HG03097 (cell line): Measurements from ENCODE around the gene ARL4D.
"Not testable (repeated sequence)": the region's sequence is repeated elsewhere in the genome, so short reads cannot be mapped to it uniquely, and the experiment has no call there.

Experiments
- ATAC-seq: cut with Tn5 transposase; IDR thresholded peaks from one replicate; pipeline ENCODE4 v1.9.1; 2021; ENCODE audit not compliant: unreplicated experiment, low FRiP score

ARL4D gene

GRCh38 chr17:43398724-43399595 is at the start of gene ARL4D:
ARL4D (plus strand) TSS chr17:43398993; CDS start chr17:43399733, 740 bp downstream.
- no peak for ATAC-seq

- no peak for ATAC-seq
These were observed 49.7 kb upstream of the ARL4D start for GRCh38 chr17:43349142-43349541.

GRCh38 chr17:43350888-43351361 is 47.9 kb upstream of the ARL4D start:
- no peak for ATAC-seq

GRCh38 chr17:43351691-43352090 is 47.1 kb upstream of the ARL4D start:
- ATAC-seq: no peak

- no peak for ATAC-seq
These were observed 46.0 kb upstream of the ARL4D start for GRCh38 chr17:43352579-43353331.

GRCh38 chr17:43353393-43353792 is 45.4 kb upstream of the ARL4D start:
- no peak for ATAC-seq

- no peak for ATAC-seq
These were observed 44.4 kb upstream of the ARL4D start for GRCh38 chr17:43354371-43354770.

- ATAC-seq: no peak
These were observed 42.3 kb upstream of the ARL4D start for GRCh38 chr17:43356450-43356849.

GRCh38 chr17:43356999-43357398 is 41.8 kb upstream of the ARL4D start:
- no peak for ATAC-seq

GRCh38 chr17:43359469-43360110 is 39.2 kb upstream of the ARL4D start:
- no peak for ATAC-seq

GRCh38 chr17:43360376-43360738 is 38.4 kb upstream of the ARL4D start:
- ATAC-seq: peak; percentile 19

- ATAC-seq: peak; percentile 76
These were observed 37.9 kb upstream of the ARL4D start for GRCh38 chr17:43360739-43361505.

- no peak for ATAC-seq
These were observed 35.4 kb upstream of the ARL4D start for GRCh38 chr17:43363181-43363925.

- ATAC-seq: no peak
These were observed 34.9 kb upstream of the ARL4D start for GRCh38 chr17:43363926-43364285.

GRCh38 chr17:43365356-43365755 is 33.4 kb upstream of the ARL4D start:
- ATAC-seq: no peak

- ATAC-seq: not testable (repeated sequence)
These were observed 32.9 kb upstream of the ARL4D start for GRCh38 chr17:43365921-43366320.

- ATAC-seq: no peak
These were observed 31.7 kb upstream of the ARL4D start for GRCh38 chr17:43366891-43367736.

- ATAC-seq: peak; percentile 29
These were observed 31.0 kb upstream of the ARL4D start for GRCh38 chr17:43367737-43368242.
